Fibroblast of pulmonary artery (primary cell): ENCODE data around the gene DYNLRB1.

Experiments
- DNase-seq: peaks from one replicate; pipeline ENCODE4 v3.0.0-alpha.2; 2010; ENCODE audit warnings: low read depth
- H3K4me3 ChIP-seq: replicated peaks from 2 replicates; pipeline ENCODE4 v1.5.1; 2011; ENCODE audit warnings: low read depth, mild to moderate bottlenecking, control low read depth, low read length, moderate library complexity
- CTCF ChIP-seq: IDR thresholded peaks from 2 replicates; pipeline ENCODE4 v1.5.1; 2011; ENCODE audit warnings: mild to moderate bottlenecking, control low read depth, low read length, inconsistent platforms; ENCODE audit errors: missing control alignments

DYNLRB1 gene

GRCh38 chr20:34541917-34542316 lies 25.7 kb downstream of the DYNLRB1 start:
- no peak for TF ChIP-seq CTCF
- H3K4me3 ChIP-seq, result no peak overlapping the region
- DNase-seq, result no peak

GRCh38 chr20:34542439-34542838 lies 26.2 kb downstream of the DYNLRB1 start:
- H3K4me3 ChIP-seq, result no peak overlapping the region
- DNase-seq, result no peak
- TF ChIP-seq CTCF, result no peak

GRCh38 chr20:34543463-34544056 lies 27.3 kb downstream of the DYNLRB1 start:
- no peak overlapping the region for H3K4me3 ChIP-seq
- no peak for TF ChIP-seq CTCF
- DNase-seq, result no peak

- no peak for DNase-seq
- TF ChIP-seq CTCF, result no peak
- no peak overlapping the region for H3K4me3 ChIP-seq
These were observed 28.0 kb downstream of the DYNLRB1 start for GRCh38 chr20:34544109-34544796.

- TF ChIP-seq CTCF, result no peak
- no peak overlapping the region for H3K4me3 ChIP-seq
- no peak for DNase-seq
These were observed 30.5 kb downstream of the DYNLRB1 start for GRCh38 chr20:34546751-34547181.

- TF ChIP-seq CTCF, result no peak
- H3K4me3 ChIP-seq, result no peak overlapping the region
- DNase-seq, result no peak
These were observed 31.8 kb downstream of the DYNLRB1 start for GRCh38 chr20:34547844-34548613.
